Spinal cord (tissue), 10 donors: ENCODE measurements around the gene KLK8. TPM values are rescaled to one million over a fixed set of nuclear protein-coding genes. Genes with fewer than 3 reads are reported as not detected.

Experiments used
- DNase-seq, 6 donors: peaks; one replicate each; pipeline versions ENCODE4 v3.0.0 to v3.0.0-alpha.2; 2013 to 2015; ENCODE audit warnings: low spot score in 6 of 6, low read depth in 4 of 6
- H3K27ac ChIP-seq: one replicate; pipeline ENCODE4 v1.5.1; 2013; ENCODE audit warnings: low read depth, low read length, control low read depth
- H3K27me3 ChIP-seq: one replicate; pipeline ENCODE4 v1.6.1; 2013; ENCODE audit warnings: low read length; ENCODE audit not compliant: control insufficient read depth, insufficient read depth
- H3K36me3 ChIP-seq: one replicate; pipeline ENCODE4 v1.6.1; 2013; ENCODE audit warnings: low read length; ENCODE audit not compliant: control insufficient read depth, insufficient read depth
- H3K4me1 ChIP-seq: one replicate; pipeline ENCODE4 v1.6.1; 2013; ENCODE audit warnings: low read length; ENCODE audit not compliant: control insufficient read depth, insufficient read depth
- H3K4me3 ChIP-seq: one replicate; pipeline ENCODE4 v1.5.1; 2013; ENCODE audit warnings: low read depth, low read length, control low read depth
- H3K9me3 ChIP-seq: one replicate; pipeline ENCODE4 v1.6.1; 2013; ENCODE audit warnings: low read length; ENCODE audit not compliant: control insufficient read depth, insufficient read depth
- WGBS: methylation state at CpG from one replicate; pipeline ENCODE4 v1.1.5; 2013; ENCODE audit warnings: missing lambda C conversion rate; ENCODE audit not compliant: insufficient coverage; 5-methylcytosine and 5-hydroxymethylcytosine counted together
- polyA plus RNA-seq, 2 donors: library from polyadenylated mRNA; unstranded; fragments of 120-200 nt; gene quantifications; one replicate each; pipeline ENCODE4 v1.2.1, GENCODE V29; 2013; ENCODE audit not compliant: insufficient read length in 2 of 2
- total RNA-seq, 2 donors: library from RNA; depleted of rRNA in 1 of 2; stranded (reverse); fragments of 120-200 nt in 1 of 2; fragments of >200 nt in 1 of 2; gene quantifications; one replicate each; pipeline versions ENCODE4 v1.2.3 to v1.2.4, GENCODE V29; 2013 to 2014
- donor health status: healthy.

KLK8 gene
- total and polyA plus RNA-seq, 4 donors: 0.71 to 1.4 TPM; not detected in 2

DNA sequence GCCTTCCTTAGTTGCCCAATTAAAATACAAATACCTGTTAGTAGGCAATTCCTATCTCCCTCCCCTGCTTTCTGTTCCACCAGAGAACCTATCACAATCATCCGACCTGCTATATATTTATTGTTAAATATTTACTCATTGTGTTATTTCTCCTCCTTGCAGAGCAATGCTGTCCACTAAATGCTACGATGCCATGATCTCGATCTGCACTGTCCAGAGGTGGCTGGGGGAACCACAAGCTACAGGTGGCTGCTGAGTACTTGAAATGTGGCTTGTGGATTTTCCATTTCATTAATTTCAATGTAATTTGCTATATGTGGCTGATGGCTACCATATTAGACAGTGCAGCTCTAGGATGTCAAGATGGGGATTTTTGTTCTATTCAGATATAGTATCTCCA lies 37.1 kb downstream of the KLK8 start:
- Histone ChIP-seq H3K36me3 (no peaks in the 10 kb centered on the region), H3K27ac (no peak overlapping the region), H3K27me3 (no peaks in the 10 kb centered on the region), H3K4me1 (peaks cover 9% of the 10 kb centered on the region), H3K9me3 (no peaks in the 10 kb centered on the region), H3K4me3 (no peak overlapping the region)
- WGBS: no CpG with 5 or more reads among the region's 3 CpGs
- no peak for DNase-seq

GRCh38 chr19:50963381-50963780 lies 38.0 kb downstream of the KLK8 start:
- Histone ChIP-seq H3K36me3 (no peaks in the 10 kb centered on the region), H3K27ac (no peak overlapping the region), H3K27me3 (no peaks in the 10 kb centered on the region), H3K4me3 (no peak overlapping the region), H3K4me1 (no peaks in the 10 kb centered on the region), H3K9me3 (no peaks in the 10 kb centered on the region)
- 80% methylated on average over 6 of the region's 6 CpGs for WGBS
- DNase-seq: no peak

DNA sequence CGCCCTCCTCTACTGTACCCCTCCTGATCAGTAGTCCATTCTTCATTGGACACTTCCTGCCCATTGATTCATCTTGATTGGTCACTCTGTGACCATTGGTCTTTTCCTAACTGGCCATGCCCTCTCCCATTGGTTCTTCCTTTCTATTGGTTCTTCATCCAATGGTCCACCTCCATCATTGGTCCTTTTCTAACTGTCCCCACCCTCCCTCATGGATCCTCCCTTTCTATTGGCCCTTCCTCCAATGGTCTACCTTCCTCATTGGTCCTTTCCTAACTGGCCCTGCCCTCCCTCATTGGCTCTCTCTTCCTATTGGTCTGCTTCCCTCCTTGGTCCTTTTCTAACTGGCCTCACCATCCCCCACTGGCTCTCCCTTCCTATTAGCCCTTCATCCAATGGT lies 39.2 kb downstream of the KLK8 start:
- no peak overlapping the region for H3K4me3 ChIP-seq
- H3K27me3 ChIP-seq: no peaks in the 10 kb centered on the region
- no peaks in the 10 kb centered on the region for H3K9me3 ChIP-seq
- H3K4me1 ChIP-seq: no peaks in the 10 kb centered on the region
- H3K27ac ChIP-seq: no peak overlapping the region
- WGBS: 79% methylated on average over 1 of the region's 1 CpG
- DNase-seq: no peak
- no peaks in the 10 kb centered on the region for H3K36me3 ChIP-seq

DNA sequence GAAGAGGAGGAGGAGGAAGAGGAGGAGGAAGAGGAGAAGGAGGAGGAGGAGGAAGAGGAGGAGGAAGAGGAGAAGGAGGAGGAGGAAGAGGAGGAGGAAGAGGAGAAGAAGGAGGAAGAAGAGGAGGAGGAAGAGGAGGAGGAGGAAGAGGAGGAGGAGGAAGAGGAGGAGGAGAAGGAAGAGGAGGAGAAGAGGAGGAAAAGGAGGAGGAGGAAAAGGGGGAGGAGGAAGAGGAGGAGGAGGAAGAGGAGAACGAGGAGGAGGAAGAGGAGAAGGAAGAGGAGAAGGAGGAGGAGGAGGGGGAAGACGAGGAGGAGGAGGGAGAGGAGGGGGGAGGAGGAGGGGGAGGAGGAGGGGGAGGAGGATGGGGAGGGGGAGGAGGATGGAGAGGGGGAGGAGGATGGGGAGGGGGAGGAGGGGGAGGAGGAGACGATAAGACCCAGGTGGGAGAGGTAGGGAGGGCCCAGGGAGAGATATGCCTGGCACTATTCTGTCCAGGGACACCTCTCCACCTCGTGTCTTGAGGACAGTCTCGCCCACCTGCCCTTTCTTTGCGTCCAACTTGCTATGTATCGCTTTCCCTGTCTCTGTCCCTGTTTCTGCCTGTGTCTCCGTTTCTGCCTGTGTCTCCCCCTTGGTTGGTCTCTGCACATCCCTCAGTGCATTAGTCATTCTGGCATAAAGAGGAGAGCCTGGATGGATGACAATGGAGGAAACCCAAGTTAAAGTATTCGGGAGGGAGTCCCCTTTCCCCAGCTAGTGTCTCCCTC lies 41.5 kb downstream of the KLK8 start:
- no peaks in the 10 kb centered on the region for H3K4me1 ChIP-seq
- no peaks in the 10 kb centered on the region for H3K9me3 ChIP-seq
- H3K27me3 ChIP-seq: no peaks in the 10 kb centered on the region
- H3K36me3 ChIP-seq: no peaks in the 10 kb centered on the region
- no peak for DNase-seq
- no peak overlapping the region for H3K27ac ChIP-seq
- no peak overlapping the region for H3K4me3 ChIP-seq
- 72% methylated on average over 4 of the region's 9 CpGs for WGBS

GRCh38 chr19:50957587-50957986 lies 43.8 kb downstream of the KLK8 start:
- no peak for DNase-seq
- Histone ChIP-seq H3K4me1 (no peaks in the 10 kb centered on the region), H3K27me3 (peaks cover 3% of the 10 kb centered on the region), H3K36me3 (no peaks in the 10 kb centered on the region), H3K27ac (no peak overlapping the region), H3K4me3 (no peak overlapping the region), H3K9me3 (no peaks in the 10 kb centered on the region)
- WGBS: 79% methylated on average over 8 of the region's 8 CpGs

DNA sequence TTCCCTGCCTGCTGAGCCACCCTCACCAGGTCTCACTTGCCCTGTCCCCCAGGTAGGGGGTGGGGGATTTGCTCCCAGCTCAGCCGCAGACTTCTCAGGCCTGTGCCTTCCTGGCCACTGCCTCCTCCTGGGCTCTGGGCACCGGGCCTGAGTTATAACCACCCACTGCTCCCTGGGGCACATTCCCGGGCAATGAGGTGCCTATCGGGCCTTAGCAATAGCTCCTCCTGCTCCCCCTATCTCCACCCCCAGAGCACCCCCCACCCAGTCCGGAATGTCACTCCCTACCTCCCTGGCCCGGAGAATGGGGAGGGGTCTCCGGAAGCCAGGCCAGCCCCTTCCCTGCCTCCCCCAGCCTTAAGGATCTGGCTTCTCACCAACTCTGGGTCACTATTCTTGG lies 48.5 kb downstream of the KLK8 start, which contains the start of gene KLK5:
Gene KLK5 (minus strand): TSS at position 129 of the 400 bp plus-strand sequence. CDS start 381 bp downstream, outside the sequence.
- Histone ChIP-seq H3K9me3 (no peaks in the 10 kb centered on the region), H3K27ac (no peak within 1 kb of the TSS), H3K4me1 (no peaks in the 10 kb centered on the region), H3K4me3 (no peak within 1 kb of the TSS), H3K27me3 (peaks cover 5% of the 10 kb centered on the region), H3K36me3 (no peaks in the 10 kb centered on the region)
- 4% methylated on average over 6 of the region's 7 CpGs for WGBS
- no peak for DNase-seq

- H3K9me3 ChIP-seq: no peaks in the 10 kb centered on the region
- no peaks in the 10 kb centered on the region for H3K36me3 ChIP-seq
- H3K4me1 ChIP-seq: no peaks in the 10 kb centered on the region
- WGBS: 35% methylated on average over 19 of the region's 19 CpGs
- DNase-seq: no peak
- no peak overlapping the region for H3K4me3 ChIP-seq
- H3K27ac ChIP-seq: no peak overlapping the region
- H3K27me3 ChIP-seq: peaks cover 5% of the 10 kb centered on the region
Measured at GRCh38 chr19:50949861-50950260, 51.5 kb downstream of the KLK8 start.

DNA sequence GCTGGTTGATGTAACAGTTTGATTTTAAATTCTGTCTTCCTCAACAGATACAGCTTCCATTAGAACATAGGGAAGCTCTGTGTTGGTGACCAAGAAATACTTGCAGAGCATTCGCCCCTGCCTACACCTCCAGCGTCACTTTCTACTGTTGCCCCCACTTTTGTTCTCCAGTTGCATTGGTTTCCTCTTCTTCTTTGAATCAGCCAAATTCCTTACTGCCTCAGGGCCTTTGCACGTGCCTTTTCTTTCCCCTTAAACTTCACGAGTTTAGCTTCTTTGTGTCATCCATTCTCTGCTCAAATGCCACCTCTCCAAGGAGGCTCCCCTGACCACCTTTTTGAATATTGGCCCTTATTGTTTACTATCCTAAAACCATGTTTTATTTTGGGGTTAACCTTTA lies 54.3 kb downstream of the KLK8 start:
- H3K9me3 ChIP-seq: no peaks in the 10 kb centered on the region
- H3K27me3 ChIP-seq: peaks cover 2% of the 10 kb centered on the region
- H3K27ac ChIP-seq: no peak overlapping the region
- no peaks in the 10 kb centered on the region for H3K4me1 ChIP-seq
- H3K36me3 ChIP-seq: no peaks in the 10 kb centered on the region
- no peak for DNase-seq
- WGBS: 85% methylated on average over 4 of the region's 4 CpGs
- H3K4me3 ChIP-seq: no peak overlapping the region
